Ascending aorta (tissue), 2 donors: Measurements from ENCODE around the gene INO80. TPM values are rescaled to one million over a fixed set of nuclear protein-coding genes. Genes with fewer than 3 reads are reported as not detected.
A peak's percentile ranks its signal among the peaks of the same experiment; 100 is the strongest.

Experiments
- DNase-seq, 2 donors: peaks; one replicate each; pipeline ENCODE4 v3.0.0-alpha.2; 2019; ENCODE audit warnings: low spot score in 2 of 2
- H3K27ac ChIP-seq, 2 donors: fragments of 200-600 bp; sonication (generic); one replicate each; pipeline ENCODE4 v1.5.1; 2016 to 2017; ENCODE audit warnings: mild to moderate bottlenecking in 1 of 2
- H3K27me3 ChIP-seq: fragments of 200-600 bp; sonication (generic); one replicate; pipeline ENCODE4 v1.5.1; 2017
- H3K36me3 ChIP-seq, 2 donors: fragments of 200-600 bp; sonication (generic); one replicate each; pipeline ENCODE4 v1.5.1; 2016
- H3K4me1 ChIP-seq, 2 donors: fragments of 200-600 bp; sonication (generic); one replicate each; pipeline ENCODE4 v1.5.1; 2016 to 2017; ENCODE audit warnings: mild to moderate bottlenecking in 1 of 2
- H3K4me3 ChIP-seq, 2 donors: fragments of 200-600 bp; sonication (generic); one replicate each; pipeline ENCODE4 v1.5.1; 2016 to 2017; ENCODE audit warnings: mild to moderate bottlenecking in 1 of 2
- H3K9me3 ChIP-seq, 2 donors: fragments of 200-600 bp; sonication (generic); one replicate each; pipeline ENCODE4 v1.5.1; 2016
- intact Hi-C: fragments of 100-400 bp; cut with DNase I; formaldehyde crosslinking; loops from one replicate; pipeline ENCODE4 v1.15.1; 2023
- total RNA-seq: library from RNA; depleted of rRNA; stranded (reverse); fragments of >200 nt; gene quantifications from one replicate; pipeline ENCODE4 v1.1.0, GENCODE V29; 2016
- TF ChIP-seq, protein P1 (sequence below), 3 experiments: fragments of 200-600 bp in 2 of 3; fragments of 450-650 bp in 1 of 3; sonication (generic) in 2 of 3; IDR thresholded peaks; one replicate each; pipeline ENCODE4 v1.5.1; 2016 to 2019; ENCODE audit warnings: antibody characterized with exemption in 3 of 3, mild to moderate bottlenecking in 1 of 3, moderate library complexity in 1 of 3

Gene INO80
- total RNA-seq, 1 donor from 2014 or later, result 57.8 TPM

DNA sequence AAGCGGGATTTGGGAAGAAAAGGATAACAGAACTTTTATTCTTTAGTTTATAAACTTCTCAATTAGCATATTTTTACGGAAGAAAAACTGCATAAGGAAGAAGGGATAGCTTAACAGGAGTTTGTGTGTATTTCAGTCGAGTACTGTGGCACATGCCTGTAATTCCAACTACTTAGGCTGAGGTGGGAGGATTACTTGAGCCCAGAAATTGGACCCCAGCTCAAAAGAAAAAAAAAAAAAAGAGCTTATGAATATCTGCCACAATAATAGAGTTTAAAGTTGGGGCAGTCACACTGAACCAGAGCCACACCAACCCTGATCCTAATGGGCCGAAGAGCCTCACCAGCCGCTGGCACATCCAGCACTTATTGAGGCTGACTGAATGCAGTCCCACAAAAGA, 131.7 kb downstream of the INO80 start:
- H3K27ac ChIP-seq, result peak overlapping the region; percentile 82 to 94
- TF ChIP-seq, protein P1, sequence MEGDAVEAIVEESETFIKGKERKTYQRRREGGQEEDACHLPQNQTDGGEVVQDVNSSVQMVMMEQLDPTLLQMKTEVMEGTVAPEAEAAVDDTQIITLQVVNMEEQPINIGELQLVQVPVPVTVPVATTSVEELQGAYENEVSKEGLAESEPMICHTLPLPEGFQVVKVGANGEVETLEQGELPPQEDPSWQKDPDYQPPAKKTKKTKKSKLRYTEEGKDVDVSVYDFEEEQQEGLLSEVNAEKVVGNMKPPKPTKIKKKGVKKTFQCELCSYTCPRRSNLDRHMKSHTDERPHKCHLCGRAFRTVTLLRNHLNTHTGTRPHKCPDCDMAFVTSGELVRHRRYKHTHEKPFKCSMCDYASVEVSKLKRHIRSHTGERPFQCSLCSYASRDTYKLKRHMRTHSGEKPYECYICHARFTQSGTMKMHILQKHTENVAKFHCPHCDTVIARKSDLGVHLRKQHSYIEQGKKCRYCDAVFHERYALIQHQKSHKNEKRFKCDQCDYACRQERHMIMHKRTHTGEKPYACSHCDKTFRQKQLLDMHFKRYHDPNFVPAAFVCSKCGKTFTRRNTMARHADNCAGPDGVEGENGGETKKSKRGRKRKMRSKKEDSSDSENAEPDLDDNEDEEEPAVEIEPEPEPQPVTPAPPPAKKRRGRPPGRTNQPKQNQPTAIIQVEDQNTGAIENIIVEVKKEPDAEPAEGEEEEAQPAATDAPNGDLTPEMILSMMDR (IDR thresholded peaks at IDR 0.05), result no peak
- H3K4me1 ChIP-seq, result peaks cover 17 to 49% of the 10 kb centered on the region in 2 donors
- no peaks in the 10 kb centered on the region for H3K27me3 ChIP-seq
- intact Hi-C loops, result loop anchor here (2.0 kb wide), 1 partner anchor 38 kb away; no protein-coding TSS in a partner anchor
- no peak overlapping the region for H3K4me3 ChIP-seq
- no peak for DNase-seq
- no peaks in the 10 kb centered on the region for H3K9me3 ChIP-seq
- peaks cover 28 to 48% of the 10 kb centered on the region in 2 donors for H3K36me3 ChIP-seq

DNA sequence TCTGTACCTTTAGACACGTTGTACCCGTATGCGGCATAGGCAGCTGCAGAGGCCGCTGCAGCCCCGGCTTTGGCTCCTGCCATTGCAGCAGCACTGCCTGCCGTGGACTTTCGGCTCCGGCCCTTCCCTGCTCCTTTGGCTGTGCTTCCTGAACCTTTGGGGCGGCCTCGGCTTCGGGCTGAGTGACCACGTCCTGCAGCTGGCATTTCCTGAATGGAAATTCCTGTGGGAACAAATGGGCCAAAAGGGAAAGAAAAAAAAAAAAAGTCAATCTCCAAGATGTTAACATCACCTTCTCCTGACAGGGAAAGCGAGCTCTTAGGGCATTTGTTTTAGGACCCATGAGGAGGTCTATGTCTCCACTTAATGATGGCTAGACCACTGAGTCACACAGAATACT, 133.2 kb downstream of the INO80 start:
- no peak overlapping the region for H3K4me3 ChIP-seq
- peak overlapping the region; percentile 82 to 94 for H3K27ac ChIP-seq
- TF ChIP-seq, protein P1 (IDR thresholded peaks at IDR 0.05), result peak in 2 of 3 experiments; percentile 26 to 31
- no peaks in the 10 kb centered on the region for H3K27me3 ChIP-seq
- no peaks in the 10 kb centered on the region for H3K9me3 ChIP-seq
- peaks cover 40 to 64% of the 10 kb centered on the region in 2 donors for H3K36me3 ChIP-seq
- intact Hi-C loops, result loop anchor here (2.0 kb wide), 1 partner anchor 40 kb away; no protein-coding TSS in a partner anchor
- peak in 1 of 2 donors; percentile 91 for DNase-seq
- H3K4me1 ChIP-seq, result peaks cover 17 to 49% of the 10 kb centered on the region in 2 donors

DNA sequence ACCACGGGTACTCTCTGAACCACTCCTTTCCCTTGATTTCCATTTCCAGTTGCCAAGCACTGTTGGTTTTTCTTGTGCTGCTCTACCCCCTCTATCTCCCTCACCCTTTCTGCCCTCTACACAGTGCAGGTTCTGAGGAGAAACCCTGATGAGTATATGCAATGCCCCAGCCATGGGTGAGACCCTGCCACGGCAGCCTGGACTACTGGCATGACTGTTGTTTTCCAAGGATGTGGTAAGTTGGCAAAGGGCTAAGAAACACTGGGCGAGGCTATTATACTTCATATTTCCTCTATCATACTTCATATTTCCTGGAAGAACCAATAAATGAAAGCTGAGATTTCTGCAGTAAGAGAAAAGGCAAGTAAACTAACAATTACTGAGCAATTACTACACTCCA, 134.9 kb downstream of the INO80 start:
- intact Hi-C loops, result no loop called here
- Histone ChIP-seq H3K4me1 (peaks cover 17 to 48% of the 10 kb centered on the region in 2 donors), H3K36me3 (peaks cover 46 to 52% of the 10 kb centered on the region in 2 donors), H3K27me3 (no peaks in the 10 kb centered on the region), H3K4me3 (no peak overlapping the region), H3K27ac (peak overlapping the region; percentile 82 to 94), H3K9me3 (no peaks in the 10 kb centered on the region)
- no peak for DNase-seq
- TF ChIP-seq, protein P1 (IDR thresholded peaks at IDR 0.05), result no peak

DNA sequence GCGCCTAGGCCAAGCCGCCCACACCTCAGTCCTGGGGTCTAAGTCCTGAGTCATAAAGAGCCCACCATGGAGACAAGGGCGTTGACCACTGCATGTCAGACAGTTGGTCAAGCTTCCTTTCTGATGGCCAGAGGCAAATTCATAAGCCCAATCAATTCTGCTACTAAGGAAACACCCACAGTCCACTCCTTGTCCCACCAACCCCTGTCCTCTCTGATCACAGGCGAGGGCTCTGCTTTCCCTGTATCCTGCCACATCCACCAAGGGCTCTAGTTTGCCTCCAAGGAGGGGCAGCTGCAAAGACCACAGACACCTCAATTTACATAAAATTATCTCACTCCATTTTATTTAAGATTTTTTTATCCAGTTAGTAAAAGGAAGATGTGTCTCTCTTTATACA, 137.5 kb downstream of the INO80 start:
- peak overlapping the region in 1 of 2 donors; percentile 36 for H3K27ac ChIP-seq
- TF ChIP-seq, protein P1 (IDR thresholded peaks at IDR 0.05), result no peak
- no peaks in the 10 kb centered on the region for H3K27me3 ChIP-seq
- no peaks in the 10 kb centered on the region for H3K9me3 ChIP-seq
- H3K4me3 ChIP-seq, result no peak overlapping the region
- H3K4me1 ChIP-seq, result peaks cover 4 to 32% of the 10 kb centered on the region in 2 donors
- peaks cover 40 to 46% of the 10 kb centered on the region in 2 donors for H3K36me3 ChIP-seq
- no peak for DNase-seq
- intact Hi-C loops, result no loop called here

DNA sequence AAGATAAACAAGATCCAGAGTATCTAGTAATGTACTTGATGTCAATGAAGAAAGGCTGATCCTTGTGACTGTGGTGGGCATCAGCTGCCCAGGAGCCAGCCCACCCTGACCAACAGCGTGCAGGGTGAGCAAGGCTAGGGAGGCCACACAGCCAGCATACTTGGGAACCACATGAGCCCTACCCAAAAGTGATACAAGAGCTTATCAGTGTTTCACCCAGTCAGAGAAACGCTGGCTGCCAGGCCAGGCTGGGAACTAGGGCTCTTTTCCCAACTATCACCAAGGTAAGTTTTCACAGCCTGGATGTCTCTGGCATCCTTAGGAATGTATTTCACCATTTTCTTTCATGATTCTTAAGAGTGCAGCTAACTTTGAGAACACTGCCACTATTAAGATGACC, 137.9 kb downstream of the INO80 start:
- peaks cover 0 to 28% of the 10 kb centered on the region in 2 donors for H3K4me1 ChIP-seq
- no peaks in the 10 kb centered on the region for H3K9me3 ChIP-seq
- H3K36me3 ChIP-seq, result peaks cover 38 to 45% of the 10 kb centered on the region in 2 donors
- intact Hi-C loops, result no loop called here
- no peak for DNase-seq
- TF ChIP-seq, protein P1 (IDR thresholded peaks at IDR 0.05), result no peak
- H3K27me3 ChIP-seq, result no peaks in the 10 kb centered on the region
- H3K27ac ChIP-seq, result peak overlapping the region in 1 of 2 donors; percentile 36
- H3K4me3 ChIP-seq, result no peak overlapping the region

DNA sequence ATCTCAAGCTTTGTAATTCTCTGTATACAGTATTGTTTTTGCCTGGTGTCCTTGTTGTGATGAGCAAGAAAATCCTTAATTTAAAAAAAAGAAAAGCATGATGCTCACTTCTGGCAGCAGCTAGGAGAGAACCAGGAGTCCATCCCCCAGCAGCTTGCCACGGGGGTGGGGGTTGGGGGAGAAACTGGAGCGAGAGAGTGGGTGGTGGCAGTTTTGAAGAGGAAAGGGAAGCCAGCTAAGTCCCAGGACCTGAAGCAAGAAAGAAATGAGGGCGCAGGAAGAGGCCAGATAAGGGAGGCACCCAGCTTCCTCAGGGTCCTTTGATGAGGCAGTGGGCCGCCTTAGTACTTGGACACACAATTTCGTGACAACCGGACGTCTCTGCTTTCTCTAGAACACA, 139.3 kb downstream of the INO80 start:
- TF ChIP-seq, protein P1 (IDR thresholded peaks at IDR 0.05), result no peak
- intact Hi-C loops, result no loop called here
- H3K27ac ChIP-seq, result peak overlapping the region; percentile 59 to 63
- no peak overlapping the region for H3K4me3 ChIP-seq
- H3K36me3 ChIP-seq, result peaks cover 34 to 41% of the 10 kb centered on the region in 2 donors
- no peak for DNase-seq
- H3K27me3 ChIP-seq, result no peaks in the 10 kb centered on the region
- peaks cover 0 to 17% of the 10 kb centered on the region in 2 donors for H3K4me1 ChIP-seq
- no peaks in the 10 kb centered on the region for H3K9me3 ChIP-seq
